ENCODE results near the gene SLC4A7.
"Not testable (repeated sequence)": the region's sequence is repeated elsewhere in the genome, so short reads cannot be mapped to it uniquely, and the experiment has no call there.

The SLC4A7 gene

DNA sequence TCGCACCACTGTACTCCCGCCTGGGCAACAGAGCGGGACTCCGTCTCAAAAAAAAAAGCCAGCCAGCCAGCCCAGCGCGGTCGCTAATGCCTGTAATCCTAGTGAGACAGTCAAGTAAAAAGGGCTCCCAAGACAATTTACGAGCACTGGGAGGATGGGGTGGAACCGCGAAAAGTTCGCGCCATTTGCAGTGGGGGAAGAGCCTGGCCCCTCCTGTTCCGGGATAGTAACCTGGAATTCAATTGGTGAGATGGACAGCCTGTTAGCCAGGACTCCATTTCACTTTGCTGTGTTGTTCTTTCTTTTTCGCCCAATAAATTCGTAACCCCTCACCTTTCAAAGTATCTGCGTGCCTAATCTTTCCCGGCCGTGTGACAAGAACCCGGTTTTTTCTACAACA is 19.5 kb downstream of the SLC4A7 start:
- Mint-ChIP-seq H3K4me1 (ENCODE audit: low read depth) (peaks cover 19% of the 10 kb centered on the region), H3K9me3 (no peaks in the 10 kb centered on the region)

DNA sequence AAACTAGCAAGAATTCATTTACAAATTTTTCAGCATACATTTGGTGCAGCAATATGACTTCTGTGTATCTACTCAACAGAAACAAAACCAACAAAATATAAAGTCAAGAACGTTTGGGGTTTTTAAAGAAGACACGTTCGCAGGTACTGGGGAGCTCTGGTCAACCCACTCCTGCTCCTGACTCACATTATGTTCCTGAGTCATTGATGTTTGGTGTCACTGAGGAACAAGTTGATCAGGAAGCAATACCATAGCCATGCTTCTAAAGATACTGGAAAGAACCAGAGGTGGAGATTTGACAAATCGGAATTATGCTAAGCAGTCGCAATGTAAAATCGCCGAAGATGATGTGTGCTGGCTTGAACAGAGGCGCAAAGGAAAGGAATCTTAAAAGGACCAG is 22.0 kb downstream of the SLC4A7 start:
- H3K4me3 Mint-ChIP-seq = no peak overlapping the region

More for the DNA sequence above, 19.5 kb downstream of the SLC4A7 start:
- Mint-ChIP-seq H3K27ac (no peak overlapping the region), H3K36me3 (ENCODE audit: low read depth) (peaks cover 28% of the 10 kb centered on the region), H3K27me3 (no peaks in the 10 kb centered on the region), H3K4me3 (no peak overlapping the region)

DNA sequence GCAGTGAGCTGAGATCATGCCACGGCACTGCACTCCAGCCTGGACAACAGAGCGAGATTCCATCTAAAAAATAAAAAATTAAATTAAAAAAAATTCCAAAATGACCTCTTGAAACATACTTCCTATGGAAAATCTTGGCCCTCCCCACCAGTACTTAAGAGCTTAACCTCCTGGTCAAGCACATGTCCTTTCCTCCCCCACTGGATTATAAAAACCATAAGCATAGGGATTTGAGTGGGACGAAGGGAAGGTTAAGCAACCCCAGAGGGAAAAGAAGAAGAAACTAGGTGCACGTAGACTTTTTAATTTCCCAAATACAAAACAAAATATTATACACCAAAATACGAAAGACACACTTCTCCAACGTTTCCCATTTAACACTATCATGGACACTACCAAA is 25.3 kb downstream of the SLC4A7 start:
- H3K36me3 Mint-ChIP-seq (ENCODE audit: low read depth) = peaks cover 58% of the 10 kb centered on the region
- no peak overlapping the region for H3K4me3 Mint-ChIP-seq
- H3K27ac Mint-ChIP-seq = no peak overlapping the region
- peaks cover 40% of the 10 kb centered on the region for H3K4me1 Mint-ChIP-seq (ENCODE audit: low read depth)
- no peaks in the 10 kb centered on the region for H3K27me3 Mint-ChIP-seq
- H3K9me3 Mint-ChIP-seq = no peaks in the 10 kb centered on the region

More for the DNA sequence above, 22.0 kb downstream of the SLC4A7 start:
- H3K27me3 Mint-ChIP-seq = no peaks in the 10 kb centered on the region
- peaks cover 17% of the 10 kb centered on the region for H3K4me1 Mint-ChIP-seq (ENCODE audit: low read depth)
- H3K9me3 Mint-ChIP-seq = no peaks in the 10 kb centered on the region
- peaks cover 41% of the 10 kb centered on the region for H3K36me3 Mint-ChIP-seq (ENCODE audit: low read depth)
- H3K27ac Mint-ChIP-seq = no peak overlapping the region

DNA sequence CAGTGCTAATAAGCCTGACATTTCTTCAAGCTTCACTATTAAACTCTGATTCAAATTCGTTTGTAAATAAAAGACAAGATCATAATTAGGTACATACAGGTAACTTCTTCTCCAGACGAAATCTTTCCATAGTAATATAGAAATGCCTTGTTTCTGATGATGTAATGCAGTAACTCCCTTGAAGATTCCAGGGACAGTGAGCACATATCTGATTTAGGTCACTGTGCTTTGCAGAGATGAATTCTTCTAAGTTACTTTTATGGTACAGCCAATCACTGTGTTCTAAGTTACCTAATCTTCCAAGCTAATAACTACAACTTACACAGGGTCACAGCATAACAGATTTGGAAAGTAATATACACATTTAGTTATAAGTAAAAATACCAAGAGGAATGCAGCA is 27.6 kb downstream of the SLC4A7 start:
- H3K27me3 Mint-ChIP-seq = no peaks in the 10 kb centered on the region
- H3K36me3 Mint-ChIP-seq (ENCODE audit: low read depth) = peaks cover 45% of the 10 kb centered on the region
- peaks cover 54% of the 10 kb centered on the region for H3K4me1 Mint-ChIP-seq (ENCODE audit: low read depth)
- no peaks in the 10 kb centered on the region for H3K9me3 Mint-ChIP-seq
- H3K4me3 Mint-ChIP-seq = no peak overlapping the region
- H3K27ac Mint-ChIP-seq = peak overlapping the region; percentile 31

DNA sequence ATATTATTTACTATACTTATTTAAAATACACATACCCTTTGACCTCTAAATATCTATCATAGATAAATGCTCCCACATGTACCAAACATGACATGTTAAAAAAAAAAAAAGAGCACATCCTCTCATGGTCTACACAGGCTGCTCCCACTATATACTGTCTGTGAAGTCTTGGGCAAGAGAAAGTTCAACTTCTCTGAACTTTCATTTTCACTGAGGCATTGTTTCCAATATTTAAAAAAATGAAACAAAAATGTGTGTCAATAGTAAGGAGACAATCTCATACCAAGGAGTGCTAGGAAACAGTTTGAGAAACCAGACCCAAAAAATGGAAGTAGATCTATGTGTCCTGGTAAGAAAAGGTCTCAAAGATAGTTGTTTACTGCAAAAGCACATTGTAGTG is 29.3 kb downstream of the SLC4A7 start:
- Mint-ChIP-seq H3K9me3 (no peaks in the 10 kb centered on the region), H3K4me1 (ENCODE audit: low read depth) (peaks cover 59% of the 10 kb centered on the region), H3K27me3 (no peaks in the 10 kb centered on the region), H3K27ac (peak overlapping the region; percentile 90), H3K36me3 (ENCODE audit: low read depth) (peaks cover 45% of the 10 kb centered on the region), H3K4me3 (peak overlapping the region; percentile 44)

DNA sequence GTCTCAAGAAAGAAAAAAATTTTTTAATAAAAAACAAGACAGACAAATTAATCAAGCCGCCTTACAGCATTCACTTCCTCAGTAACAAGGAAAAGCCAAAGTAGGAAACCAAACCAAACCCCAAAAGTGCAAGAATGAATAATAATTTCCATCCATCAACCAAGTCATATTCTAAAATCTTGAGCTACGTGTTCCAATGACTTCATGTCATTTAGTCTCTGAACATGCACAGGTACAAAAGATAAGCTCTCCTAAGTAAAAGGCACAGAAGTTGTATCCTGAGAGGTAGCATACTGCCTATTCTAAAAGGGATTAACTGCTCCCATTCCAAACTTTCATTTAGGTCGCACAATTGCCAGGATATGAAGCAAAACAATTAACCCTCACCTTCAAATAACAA is 29.7 kb downstream of the SLC4A7 start:
- Mint-ChIP-seq H3K4me1 (ENCODE audit: low read depth) (peaks cover 59% of the 10 kb centered on the region), H3K9me3 (no peaks in the 10 kb centered on the region), H3K4me3 (peak overlapping the region; percentile 44), H3K27ac (peak overlapping the region; percentile 90), H3K27me3 (no peaks in the 10 kb centered on the region), H3K36me3 (ENCODE audit: low read depth) (peaks cover 45% of the 10 kb centered on the region)

DNA sequence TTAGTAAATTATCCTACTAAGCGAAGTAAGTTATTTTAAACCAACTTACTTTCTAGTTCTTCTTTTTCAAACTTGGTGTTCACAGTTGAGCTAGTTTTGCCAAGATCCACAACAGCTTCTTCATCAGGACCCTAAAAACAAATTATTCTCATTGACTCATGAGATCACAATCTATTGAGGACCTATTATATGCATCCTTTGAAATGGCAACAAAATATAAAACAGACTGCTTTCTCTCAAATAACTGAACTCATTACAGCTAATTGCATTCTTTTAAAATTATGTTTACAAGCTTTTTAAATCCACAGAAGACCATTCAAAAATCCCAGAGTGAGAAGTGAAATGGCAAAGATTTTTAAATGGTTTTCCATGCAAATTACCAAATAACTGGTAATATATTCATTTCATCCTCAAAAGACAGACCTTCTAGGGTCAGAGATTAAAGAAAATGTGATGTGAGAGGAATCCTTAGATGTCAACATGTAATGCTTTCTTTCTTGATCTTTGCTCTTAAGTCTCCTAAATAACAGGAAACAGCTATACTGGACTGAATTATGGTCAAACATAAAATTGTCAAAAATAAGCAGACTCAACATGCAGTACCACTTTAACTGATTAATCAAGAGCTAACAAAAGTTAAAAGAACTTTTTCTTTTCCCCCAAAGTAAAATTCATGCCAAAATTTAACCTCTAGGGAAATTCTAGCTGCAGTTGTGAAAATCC is 31.7 kb downstream of the SLC4A7 start:
- peaks cover 45% of the 10 kb centered on the region for H3K36me3 Mint-ChIP-seq (ENCODE audit: low read depth)
- peaks cover 55% of the 10 kb centered on the region for H3K4me1 Mint-ChIP-seq (ENCODE audit: low read depth)
- H3K27ac Mint-ChIP-seq = no peak overlapping the region
- H3K9me3 Mint-ChIP-seq = no peaks in the 10 kb centered on the region
- H3K4me3 Mint-ChIP-seq = no peak overlapping the region
- H3K27me3 Mint-ChIP-seq = no peaks in the 10 kb centered on the region

DNA sequence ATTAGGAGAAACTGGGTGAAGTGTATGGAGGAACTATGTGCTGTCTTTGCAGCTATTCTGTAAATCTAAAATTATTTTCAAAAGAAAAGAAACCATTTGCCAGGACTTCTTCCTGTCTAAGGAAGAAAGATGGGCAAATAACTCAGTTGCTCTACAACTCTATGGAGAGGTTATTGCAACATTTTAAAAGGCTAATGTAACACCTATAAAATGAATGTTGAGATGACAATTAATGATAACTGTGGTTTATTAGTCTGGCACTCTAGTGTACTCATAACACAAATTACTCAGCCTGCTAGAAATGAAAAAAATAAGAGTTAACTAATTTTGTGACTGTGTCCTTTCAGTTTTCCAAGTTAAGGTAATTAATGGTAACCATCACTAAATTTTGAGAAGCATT is 32.3 kb downstream of the SLC4A7 start:
- Mint-ChIP-seq H3K27ac (no peak overlapping the region), H3K27me3 (no peaks in the 10 kb centered on the region), H3K9me3 (no peaks in the 10 kb centered on the region), H3K36me3 (ENCODE audit: low read depth) (peaks cover 46% of the 10 kb centered on the region), H3K4me3 (no peak overlapping the region), H3K4me1 (ENCODE audit: low read depth) (peaks cover 52% of the 10 kb centered on the region)

DNA sequence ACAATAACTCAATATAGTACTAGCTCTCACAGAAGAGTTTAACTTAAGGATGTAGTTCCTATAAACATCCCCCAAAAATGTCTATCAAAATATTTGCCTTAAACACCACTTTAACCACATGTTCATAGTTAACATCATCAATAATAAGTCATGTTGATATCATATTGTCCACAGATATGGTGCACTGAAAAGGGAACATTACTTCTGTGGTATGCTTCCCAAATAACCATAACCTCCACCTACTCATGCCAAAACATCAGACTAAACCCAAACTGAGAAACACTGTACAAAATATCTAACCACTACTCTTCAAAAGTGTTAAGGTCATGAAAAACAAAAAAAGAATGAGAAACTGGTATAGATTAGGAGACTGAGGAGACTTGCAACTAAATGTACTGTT is 32.9 kb downstream of the SLC4A7 start:
- Mint-ChIP-seq H3K27ac (peak overlapping the region; percentile 10), H3K36me3 (ENCODE audit: low read depth) (peaks cover 40% of the 10 kb centered on the region), H3K4me1 (ENCODE audit: low read depth) (peaks cover 47% of the 10 kb centered on the region), H3K27me3 (no peaks in the 10 kb centered on the region), H3K4me3 (no peak overlapping the region), H3K9me3 (no peaks in the 10 kb centered on the region)

DNA sequence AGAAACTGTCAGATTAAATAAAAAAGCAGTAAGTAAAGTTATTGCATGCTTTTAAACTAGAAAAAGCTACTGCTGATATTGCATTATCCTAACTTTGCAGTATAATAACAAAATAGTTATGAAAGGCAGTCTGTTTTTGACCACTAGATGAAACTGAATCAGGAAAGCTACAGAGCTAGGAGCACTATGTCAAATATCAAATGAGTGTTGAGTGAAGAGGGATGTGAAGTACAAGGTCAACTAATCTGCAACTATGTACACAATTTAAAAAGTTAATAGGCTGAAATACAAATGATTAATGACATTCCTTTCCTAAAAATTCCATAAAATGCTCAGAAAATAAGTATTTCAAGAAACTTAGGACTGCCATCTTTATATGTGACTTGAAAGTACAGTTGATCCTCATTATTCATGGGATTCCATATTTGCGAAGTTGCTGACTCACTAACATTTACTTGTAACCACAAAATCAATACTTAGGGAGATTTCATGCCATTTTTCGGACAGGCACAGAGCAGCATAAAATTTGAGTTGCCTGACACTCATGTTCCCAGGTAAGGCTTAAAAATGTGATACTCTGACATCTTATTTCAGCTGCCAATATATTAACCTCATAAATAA is 34.5 kb downstream of the SLC4A7 start:
- Mint-ChIP-seq H3K27ac (no peak overlapping the region), H3K36me3 (ENCODE audit: low read depth) (peaks cover 38% of the 10 kb centered on the region), H3K9me3 (no peaks in the 10 kb centered on the region), H3K27me3 (no peaks in the 10 kb centered on the region), H3K4me3 (no peak overlapping the region), H3K4me1 (ENCODE audit: low read depth) (peaks cover 31% of the 10 kb centered on the region)

DNA sequence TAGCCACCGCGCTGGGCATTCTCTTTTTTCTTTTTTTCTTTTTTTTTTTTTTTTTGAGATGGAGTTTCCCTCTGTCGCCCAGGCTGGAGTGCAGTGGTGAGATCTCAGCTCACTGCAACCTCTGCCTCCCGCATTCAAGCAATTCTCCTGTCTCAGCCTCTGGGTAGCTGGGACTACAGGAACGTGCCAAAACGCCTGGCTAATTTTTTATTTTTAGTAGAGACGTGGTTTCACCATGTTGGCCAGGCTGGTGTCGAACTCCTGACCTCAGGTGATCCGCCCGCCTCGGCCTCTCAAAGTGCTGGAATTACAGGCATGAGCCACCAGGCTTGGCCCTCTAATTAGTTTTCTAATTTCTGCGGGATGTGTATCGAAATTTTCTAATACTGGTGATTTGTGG is 41.2 kb downstream of the SLC4A7 start:
- H3K27ac Mint-ChIP-seq = not testable (repeated sequence)

DNA sequence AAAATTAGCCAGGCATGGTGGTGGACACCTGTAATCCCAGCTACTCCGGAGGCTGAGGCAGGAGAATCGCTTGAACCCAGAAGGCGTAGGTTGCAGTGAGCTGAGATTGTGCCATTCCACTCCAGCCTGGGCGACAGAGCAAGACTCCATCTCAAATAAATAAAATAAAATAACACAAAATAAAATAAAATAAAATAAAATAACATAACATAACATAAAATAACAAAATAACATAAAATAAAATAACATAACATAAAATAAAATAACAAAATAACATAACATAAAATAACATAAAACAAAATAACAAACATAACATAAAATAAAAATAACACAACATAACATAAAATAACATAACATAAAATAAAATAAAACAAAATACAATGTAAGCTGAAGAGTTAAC is 45.8 kb downstream of the SLC4A7 start:
- not testable (repeated sequence) for H3K27ac Mint-ChIP-seq; H3K9me3 Mint-ChIP-seq; H3K4me1 Mint-ChIP-seq (ENCODE audit: low read depth); H3K27me3 Mint-ChIP-seq; H3K4me3 Mint-ChIP-seq
- H3K36me3 Mint-ChIP-seq (ENCODE audit: low read depth) = peaks cover 73% of the 10 kb centered on the region

More for the DNA sequence above, 41.2 kb downstream of the SLC4A7 start:
- not testable (repeated sequence) for H3K4me1 Mint-ChIP-seq (ENCODE audit: low read depth); H3K27me3 Mint-ChIP-seq; H3K4me3 Mint-ChIP-seq; H3K9me3 Mint-ChIP-seq
- peaks cover 70% of the 10 kb centered on the region for H3K36me3 Mint-ChIP-seq (ENCODE audit: low read depth)

DNA sequence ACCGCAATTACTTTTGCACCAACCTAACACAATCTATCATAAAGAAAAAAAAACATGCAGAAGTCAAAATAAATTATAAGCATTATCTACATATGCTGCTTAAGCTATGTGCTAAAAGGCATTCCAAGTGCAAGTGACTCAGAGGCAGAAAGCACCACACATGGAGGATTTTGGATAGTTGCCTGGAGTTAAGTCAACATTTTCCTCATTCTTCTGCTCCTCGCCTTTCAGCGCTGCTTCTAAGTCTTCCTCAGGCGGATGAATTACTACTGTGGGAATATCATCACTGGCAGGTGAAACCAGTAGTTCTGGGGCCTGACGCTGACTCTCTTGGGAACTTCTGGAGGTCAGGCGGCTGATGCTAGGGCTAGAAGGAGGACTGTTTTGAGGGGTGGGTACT is 53.1 kb downstream of the SLC4A7 start:
- no peak overlapping the region for H3K27ac Mint-ChIP-seq
- H3K4me3 Mint-ChIP-seq = no peak overlapping the region
- no peaks in the 10 kb centered on the region for H3K9me3 Mint-ChIP-seq
- H3K36me3 Mint-ChIP-seq (ENCODE audit: low read depth) = peaks cover 70% of the 10 kb centered on the region
- no peaks in the 10 kb centered on the region for H3K4me1 Mint-ChIP-seq (ENCODE audit: low read depth)
- no peaks in the 10 kb centered on the region for H3K27me3 Mint-ChIP-seq

DNA sequence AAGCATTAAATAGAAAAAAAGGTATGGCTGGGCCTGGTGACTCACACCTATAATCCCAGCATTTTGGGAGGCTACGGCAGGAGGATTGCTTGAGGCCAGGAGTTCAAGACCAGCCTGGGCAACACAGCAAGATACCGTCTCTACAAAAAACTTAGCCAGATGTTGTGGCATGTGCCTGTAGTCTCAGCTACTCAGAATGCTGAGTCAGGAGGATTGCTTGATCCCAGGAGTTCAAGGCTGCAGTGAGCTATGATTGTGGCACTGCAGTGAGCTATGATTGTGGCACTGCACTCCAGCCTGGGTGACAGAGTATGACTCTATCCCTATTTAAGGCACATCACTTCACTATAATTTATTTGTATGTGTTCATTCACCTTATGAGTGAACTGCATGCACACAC is 54.3 kb downstream of the SLC4A7 start:
- peaks cover 60% of the 10 kb centered on the region for H3K36me3 Mint-ChIP-seq (ENCODE audit: low read depth)
- no peak overlapping the region for H3K4me3 Mint-ChIP-seq
- H3K4me1 Mint-ChIP-seq (ENCODE audit: low read depth) = no peaks in the 10 kb centered on the region
- no peaks in the 10 kb centered on the region for H3K27me3 Mint-ChIP-seq
- no peak overlapping the region for H3K27ac Mint-ChIP-seq
- no peaks in the 10 kb centered on the region for H3K9me3 Mint-ChIP-seq

DNA sequence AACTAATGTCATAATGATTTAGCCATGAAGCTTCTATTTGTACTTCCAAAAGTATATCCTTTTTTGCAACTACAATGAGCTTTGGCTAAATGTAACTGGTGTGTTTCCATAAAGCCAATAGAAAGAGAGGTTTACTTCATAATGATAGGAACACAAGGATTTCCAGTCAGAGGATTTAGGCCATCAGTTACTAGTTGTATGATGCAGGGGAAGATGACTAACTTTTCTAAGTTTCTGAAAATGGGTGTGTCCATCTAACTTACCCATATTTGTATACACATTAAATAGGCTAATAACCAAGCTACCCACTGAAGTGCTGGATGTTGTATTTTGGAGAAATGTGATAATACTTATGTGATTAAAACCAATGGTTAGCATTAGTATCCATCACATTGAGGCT is 55.7 kb downstream of the SLC4A7 start:
- no peaks in the 10 kb centered on the region for H3K4me1 Mint-ChIP-seq (ENCODE audit: low read depth)
- H3K9me3 Mint-ChIP-seq = no peaks in the 10 kb centered on the region
- H3K36me3 Mint-ChIP-seq (ENCODE audit: low read depth) = peaks cover 63% of the 10 kb centered on the region
- no peak overlapping the region for H3K4me3 Mint-ChIP-seq
- no peak overlapping the region for H3K27ac Mint-ChIP-seq
- no peaks in the 10 kb centered on the region for H3K27me3 Mint-ChIP-seq

DNA sequence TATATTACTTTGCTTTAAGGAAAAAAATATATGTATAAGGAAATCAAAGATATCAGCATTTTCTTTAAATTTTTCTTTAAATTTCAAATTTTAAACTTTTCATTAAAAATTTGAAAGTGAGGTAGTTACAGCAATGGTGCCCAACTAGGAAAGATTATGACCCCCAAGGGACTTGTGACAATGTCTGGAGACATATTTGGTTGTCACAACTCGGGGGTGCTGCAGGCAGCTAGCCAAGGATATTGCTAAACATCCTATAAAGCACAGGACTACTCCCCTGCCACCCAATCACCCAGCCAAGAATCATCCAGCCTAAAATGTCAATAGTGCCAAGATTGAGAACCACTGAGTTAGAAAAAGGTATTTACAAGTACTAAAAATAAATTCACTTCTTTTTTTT is 57.3 kb downstream of the SLC4A7 start:
- Mint-ChIP-seq H3K36me3 (ENCODE audit: low read depth) (peaks cover 54% of the 10 kb centered on the region), H3K4me3 (no peak overlapping the region), H3K27me3 (no peaks in the 10 kb centered on the region), H3K4me1 (ENCODE audit: low read depth) (no peaks in the 10 kb centered on the region), H3K9me3 (no peaks in the 10 kb centered on the region), H3K27ac (no peak overlapping the region)

Measured in stimulated activated naive CD8-positive, alpha-beta T cell treated with anti-CD3 and anti-CD28 coated beads, Interleukin-15, Interleukin-2, amounts not matched to agents 100 ng/mL and 50 ng/mL, for 24 hours (primary cell).